BLaER1 treated with 17β-estradiol and CSF1 and Interleukin-3, amounts not matched to agents 10 nM and 100 nM (cell line): Measurements from ENCODE around the gene GMDS.

ENCODE experiments used
- H3K27ac ChIP-seq, 11 experiments: shearing (Covaris generic); formaldehyde crosslinking; 2 replicates each; pipeline ENCODE4 v1.8.1; 2022
- H3K27me3 ChIP-seq, 11 experiments: shearing (Covaris generic); formaldehyde crosslinking; 2 replicates each; pipeline ENCODE4 v1.8.1; 2022
- H3K36me3 ChIP-seq, 11 experiments: shearing (Covaris generic); formaldehyde crosslinking; 2 replicates each; pipeline ENCODE4 v1.8.1; 2022
- H3K4me1 ChIP-seq, 10 experiments: shearing (Covaris generic); formaldehyde crosslinking; 2 replicates each; pipeline ENCODE4 v1.8.1; 2022
- H3K4me2 ChIP-seq, 11 experiments: shearing (Covaris generic); formaldehyde crosslinking; 2 replicates each; pipeline ENCODE4 v1.8.1; 2022
- H3K4me3 ChIP-seq, 10 experiments: shearing (Covaris generic); formaldehyde crosslinking; 2 replicates each; pipeline ENCODE4 v1.8.1; 2022
- H3K9ac ChIP-seq, 11 experiments: shearing (Covaris generic); formaldehyde crosslinking; 2 replicates each; pipeline ENCODE4 v1.8.1; 2022
- H3K9me3 ChIP-seq, 11 experiments: shearing (Covaris generic); formaldehyde crosslinking; replicated peaks in 1 of 11; 2 replicates each; pipeline ENCODE4 v1.8.1; 2022
- H4K20me1 ChIP-seq, 11 experiments: shearing (Covaris generic); formaldehyde crosslinking; 2 replicates each; pipeline ENCODE4 v1.8.1; 2022
- Cebpa-rat ChIP-seq, 11 experiments: shearing (Covaris generic); IDR thresholded peaks; 2 replicates each; pipeline ENCODE4 v1.8.1; 2022

The GMDS gene

GRCh38 chr6:1596088-1596852 is 649.1 kb downstream of the GMDS start:
- Histone ChIP-seq H3K27me3 (peaks cover 35 to 71% (median 55%) of the 10 kb centered on the region in 11 experiments), H3K4me2 (peak overlapping the region; percentile 80 to 97 (median 91))

GRCh38 chr6:1595271-1596087 is 649.9 kb downstream of the GMDS start:
- peaks cover 28 to 64% (median 47%) of the 10 kb centered on the region in 11 experiments for H3K27me3 ChIP-seq
- H3K9me3 ChIP-seq = no peaks in the 10 kb centered on the region
- no peaks in the 10 kb centered on the region for H3K36me3 ChIP-seq
- no peak overlapping the region for H3K27ac ChIP-seq
- H4K20me1 ChIP-seq = peaks cover 0 to 8% (median 0%) of the 10 kb centered on the region in 11 experiments; a peak in 3 of 22 replicates
- peak overlapping the region in 6 of 11 experiments; percentile 13 to 43 (median 30); a peak in 7 of 22 replicates for H3K9ac ChIP-seq
- TF ChIP-seq Cebpa-rat (IDR thresholded peaks at IDR 0.05) = no peak
- H3K4me3 ChIP-seq = peak overlapping the region; percentile 16 to 57 (median 32); a peak in 16 of 20 replicates
- H3K4me1 ChIP-seq = peaks cover 17 to 25% (median 20%) of the 10 kb centered on the region in 10 experiments
- peak overlapping the region; percentile 80 to 97 (median 91) for H3K4me2 ChIP-seq

More at GRCh38 chr6:1596088-1596852, 649.1 kb downstream of the GMDS start:
- no peaks in the 10 kb centered on the region for H3K36me3 ChIP-seq
- peaks cover 0 to 8% (median 0%) of the 10 kb centered on the region in 11 experiments; a peak in 3 of 22 replicates for H4K20me1 ChIP-seq
- peak overlapping the region in 2 of 11 experiments; percentile 5 to 20; a peak in 2 of 22 replicates for H3K9ac ChIP-seq
- H3K4me1 ChIP-seq = peaks cover 17 to 25% (median 20%) of the 10 kb centered on the region in 10 experiments
- no peaks in the 10 kb centered on the region for H3K9me3 ChIP-seq
- H3K4me3 ChIP-seq = peak overlapping the region in 4 of 10 experiments; percentile 16 to 39 (median 30); a peak in 5 of 20 replicates
- no peak overlapping the region for H3K27ac ChIP-seq
- no peak for TF ChIP-seq Cebpa-rat (IDR thresholded peaks at IDR 0.05)

GRCh38 chr6:1594445-1595200 is 650.8 kb downstream of the GMDS start:
- Histone ChIP-seq H3K4me2 (peak overlapping the region; percentile 80 to 97 (median 91)), H3K4me1 (peaks cover 17 to 25% (median 20%) of the 10 kb centered on the region in 10 experiments), H3K9me3 (no peaks in the 10 kb centered on the region), H3K4me3 (peak overlapping the region in 6 of 10 experiments; percentile 13 to 57 (median 33); a peak in 9 of 20 replicates), H3K9ac (peak overlapping the region in 3 of 11 experiments; percentile 33 to 43 (median 34); a peak in 3 of 22 replicates), H3K36me3 (no peaks in the 10 kb centered on the region), H3K27me3 (peaks cover 22 to 57% (median 39%) of the 10 kb centered on the region in 11 experiments), H3K27ac (no peak overlapping the region), H4K20me1 (peaks cover 0 to 8% (median 0%) of the 10 kb centered on the region in 11 experiments; a peak in 3 of 22 replicates)
- TF ChIP-seq Cebpa-rat (IDR thresholded peaks at IDR 0.05) = no peak

- Histone ChIP-seq H3K4me2 (peak overlapping the region in 3 of 11 experiments; percentile 93 to 96 (median 95); a peak in 3 of 22 replicates), H3K4me1 (peaks cover 17 to 25% (median 20%) of the 10 kb centered on the region in 10 experiments), H3K27ac (no peak overlapping the region), H3K4me3 (no peak overlapping the region), H3K9me3 (no peaks in the 10 kb centered on the region), H4K20me1 (peaks cover 0 to 8% (median 0%) of the 10 kb centered on the region in 11 experiments; a peak in 3 of 22 replicates), H3K36me3 (no peaks in the 10 kb centered on the region), H3K27me3 (peaks cover 20 to 50% (median 35%) of the 10 kb centered on the region in 11 experiments), H3K9ac (no peak overlapping the region)
- TF ChIP-seq Cebpa-rat (IDR thresholded peaks at IDR 0.05) = no peak
These were observed 651.5 kb downstream of the GMDS start for GRCh38 chr6:1593958-1594314.

GRCh38 chr6:1593286-1593957 is 652.0 kb downstream of the GMDS start:
- peaks cover 17 to 25% (median 20%) of the 10 kb centered on the region in 10 experiments for H3K4me1 ChIP-seq
- TF ChIP-seq Cebpa-rat (IDR thresholded peaks at IDR 0.05) = no peak
- H3K27ac ChIP-seq = no peak overlapping the region
- peaks cover 0 to 8% (median 0%) of the 10 kb centered on the region in 11 experiments; a peak in 3 of 22 replicates for H4K20me1 ChIP-seq
- peaks cover 20 to 45% (median 33%) of the 10 kb centered on the region in 11 experiments for H3K27me3 ChIP-seq
- no peak overlapping the region for H3K4me3 ChIP-seq
- H3K36me3 ChIP-seq = no peaks in the 10 kb centered on the region
- H3K4me2 ChIP-seq = no peak overlapping the region
- H3K9me3 ChIP-seq = no peaks in the 10 kb centered on the region
- H3K9ac ChIP-seq = no peak overlapping the region

- Histone ChIP-seq H3K9me3 (no peaks in the 10 kb centered on the region), H3K4me1 (peaks cover 17 to 25% (median 20%) of the 10 kb centered on the region in 10 experiments), H3K4me2 (no peak overlapping the region), H3K36me3 (no peaks in the 10 kb centered on the region), H3K27me3 (peaks cover 20 to 42% (median 32%) of the 10 kb centered on the region in 11 experiments), H3K9ac (no peak overlapping the region), H4K20me1 (peaks cover 0 to 8% (median 0%) of the 10 kb centered on the region in 11 experiments; a peak in 3 of 22 replicates), H3K27ac (no peak overlapping the region), H3K4me3 (no peak overlapping the region)
- no peak for TF ChIP-seq Cebpa-rat (IDR thresholded peaks at IDR 0.05)
These were observed 652.6 kb downstream of the GMDS start for GRCh38 chr6:1592852-1593251.

GRCh38 chr6:1591926-1592325 is 653.5 kb downstream of the GMDS start:
- no peak overlapping the region for H3K27ac ChIP-seq
- H3K4me3 ChIP-seq = no peak overlapping the region
- no peak for TF ChIP-seq Cebpa-rat (IDR thresholded peaks at IDR 0.05)
- H3K9ac ChIP-seq = no peak overlapping the region
- peaks cover 17 to 25% (median 20%) of the 10 kb centered on the region in 10 experiments for H3K4me1 ChIP-seq
- no peaks in the 10 kb centered on the region for H3K9me3 ChIP-seq
- H3K27me3 ChIP-seq = peaks cover 20 to 35% (median 30%) of the 10 kb centered on the region in 11 experiments
- peaks cover 0 to 8% (median 0%) of the 10 kb centered on the region in 11 experiments; a peak in 3 of 22 replicates for H4K20me1 ChIP-seq
- H3K4me2 ChIP-seq = no peak overlapping the region
- no peaks in the 10 kb centered on the region for H3K36me3 ChIP-seq

- Histone ChIP-seq H4K20me1 (peaks cover 0 to 8% (median 0%) of the 10 kb centered on the region in 11 experiments; a peak in 3 of 22 replicates), H3K27ac (no peak overlapping the region), H3K4me2 (no peak overlapping the region), H3K9me3 (no peaks in the 10 kb centered on the region), H3K9ac (no peak overlapping the region), H3K27me3 (peaks cover 20 to 35% (median 29%) of the 10 kb centered on the region in 11 experiments), H3K4me1 (peaks cover 17 to 25% (median 20%) of the 10 kb centered on the region in 10 experiments), H3K4me3 (no peak overlapping the region), H3K36me3 (no peaks in the 10 kb centered on the region)
- TF ChIP-seq Cebpa-rat (IDR thresholded peaks at IDR 0.05) = no peak
These were observed 654.2 kb downstream of the GMDS start for GRCh38 chr6:1591243-1591642.
